ENCODE results near the gene UMPS. TPM values are rescaled to one million over a fixed set of nuclear protein-coding genes. Genes with fewer than 3 reads are reported as not detected.

The UMPS gene
- total RNA-seq, 1 experiment from 2014 or later, result 45.4 TPM

GRCh38 chr3:124763644-124764358 is 33.5 kb downstream of the UMPS start:
- ATAC-seq (no peak), DNase-seq (ENCODE audit: low spot score) (no peak)
- TF ChIP-seq ESRRA (CRISPR knock-in tag; IDR thresholded peaks at IDR 0.05; ENCODE audit: borderline replicate concordance) (no peak), ZNF532 (CRISPR knock-in tag; IDR thresholded peaks at IDR 0.05; ENCODE audit: borderline replicate concordance) (no peak), MXD4 (CRISPR knock-in tag; IDR thresholded peaks at IDR 0.05; ENCODE audit: borderline replicate concordance) (no peak), PREB (CRISPR knock-in tag; IDR thresholded peaks at IDR 0.05; ENCODE audit: borderline replicate concordance) (no peak), ZNF281 (CRISPR knock-in tag; IDR thresholded peaks at IDR 0.05) (no peak), TEAD4 (CRISPR knock-in tag; IDR thresholded peaks at IDR 0.05) (no peak), AR (CRISPR knock-in tag; IDR thresholded peaks at IDR 0.05) (no peak), JUN (CRISPR knock-in tag; IDR thresholded peaks at IDR 0.05) (no peak), E2F1 (CRISPR knock-in tag; IDR thresholded peaks at IDR 0.05) (no peak), IRF1 (CRISPR knock-in tag; IDR thresholded peaks at IDR 0.05) (no peak), RELA (CRISPR knock-in tag; IDR thresholded peaks at IDR 0.05; ENCODE audit: borderline replicate concordance) (no peak), HMGXB4 (CRISPR knock-in tag; IDR thresholded peaks at IDR 0.05) (no peak), NFE2L1 (CRISPR knock-in tag; IDR thresholded peaks at IDR 0.05) (no peak), ATF1 (CRISPR knock-in tag; IDR thresholded peaks at IDR 0.05) (no peak), USF1 (CRISPR knock-in tag; IDR thresholded peaks at IDR 0.05) (no peak), GTF2I (CRISPR knock-in tag; conservative IDR thresholded peaks at IDR 0.05) (no peak)
- Mint-ChIP-seq H3K27ac (peak overlapping the region; percentile 42; the same call in 1 of the 2 replicates), H3K36me3 (peaks cover 58% of the 10 kb centered on the region), H3K4me1 (peaks cover 23% of the 10 kb centered on the region), H3K4me3 (no peak overlapping the region), H3K27me3 (ENCODE audit: low read depth) (no peaks in the 10 kb centered on the region), H3K9me3 (no peaks in the 10 kb centered on the region)
- ChIA-PET CTCF (interaction anchor here (1.1 kb wide), 1 partner anchor 23 kb away, joined by 3 read pairs; no protein-coding TSS in a partner anchor), POLR2A (no interaction called here)

Data from WTC11 (cell line).